ENCODE results near the gene EFNA2. TPM values are rescaled to one million over a fixed set of nuclear protein-coding genes. Genes with fewer than 3 reads are reported as not detected.
"Not testable (repeated sequence)": the region's sequence is repeated elsewhere in the genome, so short reads cannot be mapped to it uniquely, and the experiment has no call there.

EFNA2 gene
- total RNA-seq, 2 donors from 2014 or later = not detected

GRCh38 chr19:1302533-1303239 is 17.0 kb downstream of the EFNA2 start:
- no peak overlapping the region for H3K27ac Mint-ChIP-seq
- no peaks in the 10 kb centered on the region for H3K4me1 Mint-ChIP-seq (ENCODE audit: low read depth)
- ATAC-seq (replicated peaks in 1 of 2) = no peak
- H3K9me3 Mint-ChIP-seq = no peaks in the 10 kb centered on the region
- H3K27me3 Mint-ChIP-seq (ENCODE audit: low read depth) = no peaks in the 10 kb centered on the region
- H3K4me3 Mint-ChIP-seq = no peak overlapping the region
- no peak for DNase-seq
- H3K36me3 Mint-ChIP-seq (ENCODE audit: insufficient read depth in 2 of 2) = no peaks in the 10 kb centered on the region

- H3K4me3 Mint-ChIP-seq = no peak overlapping the region
- no peaks in the 10 kb centered on the region for H3K9me3 Mint-ChIP-seq
- H3K27me3 Mint-ChIP-seq (ENCODE audit: low read depth) = no peaks in the 10 kb centered on the region
- no peak for ATAC-seq (replicated peaks in 1 of 2)
- DNase-seq = no peak
- no peaks in the 10 kb centered on the region for H3K4me1 Mint-ChIP-seq (ENCODE audit: low read depth)
- H3K36me3 Mint-ChIP-seq (ENCODE audit: insufficient read depth in 2 of 2) = no peaks in the 10 kb centered on the region
- H3K27ac Mint-ChIP-seq = no peak overlapping the region
These were observed 18.7 kb downstream of the EFNA2 start for GRCh38 chr19:1304197-1304924.

GRCh38 chr19:1305354-1305753 is 19.7 kb downstream of the EFNA2 start:
- not testable (repeated sequence) for H3K27ac Mint-ChIP-seq; H3K4me1 Mint-ChIP-seq (ENCODE audit: low read depth); H3K36me3 Mint-ChIP-seq (ENCODE audit: insufficient read depth in 2 of 2); H3K9me3 Mint-ChIP-seq; ATAC-seq (replicated peaks in 1 of 2); H3K27me3 Mint-ChIP-seq (ENCODE audit: low read depth); H3K4me3 Mint-ChIP-seq; DNase-seq

GRCh38 chr19:1307320-1307719 is 21.6 kb downstream of the EFNA2 start:
- no peaks in the 10 kb centered on the region for H3K4me1 Mint-ChIP-seq (ENCODE audit: low read depth)
- no peaks in the 10 kb centered on the region for H3K27me3 Mint-ChIP-seq (ENCODE audit: low read depth)
- no peaks in the 10 kb centered on the region for H3K9me3 Mint-ChIP-seq
- ATAC-seq (replicated peaks in 1 of 2) (no peak), DNase-seq (peak in 1 of 2 donors; percentile 34)
- no peaks in the 10 kb centered on the region for H3K36me3 Mint-ChIP-seq (ENCODE audit: insufficient read depth in 2 of 2)
- H3K27ac Mint-ChIP-seq = no peak overlapping the region
- H3K4me3 Mint-ChIP-seq = peak overlapping the region in 1 of 2 donors; percentile 53

- ATAC-seq (replicated peaks in 1 of 2) = no peak
These were observed 22.2 kb downstream of the EFNA2 start for GRCh38 chr19:1307755-1308303.

GRCh38 chr19:1308718-1309117 is 23.0 kb downstream of the EFNA2 start:
- H3K9me3 Mint-ChIP-seq = no peaks in the 10 kb centered on the region
- no peak overlapping the region for H3K27ac Mint-ChIP-seq

More at GRCh38 chr19:1307755-1308303, 22.2 kb downstream of the EFNA2 start:
- Mint-ChIP-seq H3K4me3 (peak overlapping the region in 1 of 2 donors; percentile 53), H3K4me1 (ENCODE audit: low read depth) (no peaks in the 10 kb centered on the region), H3K36me3 (ENCODE audit: insufficient read depth in 2 of 2) (no peaks in the 10 kb centered on the region), H3K9me3 (no peaks in the 10 kb centered on the region), H3K27me3 (ENCODE audit: low read depth) (no peaks in the 10 kb centered on the region), H3K27ac (no peak overlapping the region)
- DNase-seq = no peak

GRCh38 chr19:1309977-1310852 is 24.5 kb downstream of the EFNA2 start:
- ATAC-seq (replicated peaks in 1 of 2) (no peak), DNase-seq (no peak)
- no peaks in the 10 kb centered on the region for H3K36me3 Mint-ChIP-seq (ENCODE audit: insufficient read depth in 2 of 2)
- H3K4me3 Mint-ChIP-seq = no peak overlapping the region
- peaks cover 4% of the 10 kb centered on the region for H3K27me3 Mint-ChIP-seq (ENCODE audit: low read depth)
- H3K4me1 Mint-ChIP-seq (ENCODE audit: low read depth) = no peaks in the 10 kb centered on the region
- no peaks in the 10 kb centered on the region for H3K9me3 Mint-ChIP-seq
- H3K27ac Mint-ChIP-seq = no peak overlapping the region

More at GRCh38 chr19:1308718-1309117, 23.0 kb downstream of the EFNA2 start:
- Mint-ChIP-seq H3K36me3 (ENCODE audit: insufficient read depth in 2 of 2) (no peaks in the 10 kb centered on the region), H3K4me1 (ENCODE audit: low read depth) (no peaks in the 10 kb centered on the region), H3K4me3 (no peak overlapping the region), H3K27me3 (ENCODE audit: low read depth) (no peaks in the 10 kb centered on the region)
- ATAC-seq (replicated peaks in 1 of 2) (no peak), DNase-seq (no peak)

- Mint-ChIP-seq H3K4me1 (ENCODE audit: low read depth) (no peaks in the 10 kb centered on the region), H3K36me3 (ENCODE audit: insufficient read depth in 2 of 2) (no peaks in the 10 kb centered on the region), H3K27me3 (ENCODE audit: low read depth) (peaks cover 5% of the 10 kb centered on the region), H3K4me3 (no peak overlapping the region), H3K9me3 (no peaks in the 10 kb centered on the region), H3K27ac (no peak overlapping the region)
- no peak for DNase-seq
- ATAC-seq (replicated peaks in 1 of 2) = no peak
These were observed 25.1 kb downstream of the EFNA2 start for GRCh38 chr19:1310853-1311180.

- DNase-seq (no peak), ATAC-seq (replicated peaks in 1 of 2) (no peak)
- Mint-ChIP-seq H3K27me3 (ENCODE audit: low read depth) (peaks cover 5% of the 10 kb centered on the region), H3K4me3 (no peak overlapping the region), H3K36me3 (ENCODE audit: insufficient read depth in 2 of 2) (no peaks in the 10 kb centered on the region), H3K9me3 (no peaks in the 10 kb centered on the region), H3K27ac (no peak overlapping the region), H3K4me1 (ENCODE audit: low read depth) (no peaks in the 10 kb centered on the region)
These were observed 25.9 kb downstream of the EFNA2 start for GRCh38 chr19:1311543-1312091.

- H3K4me1 Mint-ChIP-seq (ENCODE audit: low read depth) = no peaks in the 10 kb centered on the region
- H3K27me3 Mint-ChIP-seq (ENCODE audit: low read depth) = peaks cover 14% of the 10 kb centered on the region
- no peaks in the 10 kb centered on the region for H3K9me3 Mint-ChIP-seq
- no peak overlapping the region for H3K27ac Mint-ChIP-seq
- no peak overlapping the region for H3K4me3 Mint-ChIP-seq
- no peak for ATAC-seq (replicated peaks in 1 of 2)
- DNase-seq = no peak
- H3K36me3 Mint-ChIP-seq (ENCODE audit: insufficient read depth in 2 of 2) = no peaks in the 10 kb centered on the region
These were observed 27.4 kb downstream of the EFNA2 start for GRCh38 chr19:1312767-1313694.

GRCh38 chr19:1313695-1314613 is 28.3 kb downstream of the EFNA2 start:
- no peaks in the 10 kb centered on the region for H3K9me3 Mint-ChIP-seq
- ATAC-seq (replicated peaks in 1 of 2) (no peak), DNase-seq (no peak)
- peaks cover 17% of the 10 kb centered on the region for H3K27me3 Mint-ChIP-seq (ENCODE audit: low read depth)
- no peak overlapping the region for H3K27ac Mint-ChIP-seq
- H3K4me3 Mint-ChIP-seq = no peak overlapping the region
- no peaks in the 10 kb centered on the region for H3K36me3 Mint-ChIP-seq (ENCODE audit: insufficient read depth in 2 of 2)
- H3K4me1 Mint-ChIP-seq (ENCODE audit: low read depth) = no peaks in the 10 kb centered on the region

Data from activated T-cell treated with anti-CD3 and anti-CD28 coated beads, Interleukin-2, amount 50 U/mL, for 72 hours (primary cell).